Inflammatory macrophage treated with lipopolysaccharide for 1 hour (primary cell): ENCODE data around the gene EXD3.

Experiments used
- DNase-seq, 2 donors: peaks; one replicate each; pipeline ENCODE4 v3.0.0-alpha.2; 2020 to 2022

EXD3 gene

GRCh38 chr9:137327641-137328550, 95.1 kb downstream of the EXD3 start:
- peak; percentile 22 to 25 for DNase-seq

- peak; percentile 68 to 73 for DNase-seq
Observed at GRCh38 chr9:137326445-137327065, 96.4 kb downstream of the EXD3 start.

GRCh38 chr9:137325799-137326198, 97.2 kb downstream of the EXD3 start:
- DNase-seq: no peak

GRCh38 chr9:137325124-137325523, 97.8 kb downstream of the EXD3 start:
- DNase-seq: no peak

- DNase-seq: no peak
Observed at GRCh38 chr9:137323531-137324331, 99.2 kb downstream of the EXD3 start.

- no peak for DNase-seq
Observed at GRCh38 chr9:137321726-137322361, 101.1 kb downstream of the EXD3 start.

GRCh38 chr9:137320555-137321384, 102.2 kb downstream of the EXD3 start:
- peak in 1 of 2 donors; percentile 53 for DNase-seq

GRCh38 chr9:137319739-137320551, 103.0 kb downstream of the EXD3 start:
- no peak for DNase-seq

- DNase-seq: no peak
Observed at GRCh38 chr9:137319011-137319738, 103.8 kb downstream of the EXD3 start.

GRCh38 chr9:137318602-137319001, 104.4 kb downstream of the EXD3 start:
- DNase-seq: no peak

- DNase-seq: no peak
Observed at GRCh38 chr9:137317718-137318511, 105.0 kb downstream of the EXD3 start.

- no peak for DNase-seq
Observed at GRCh38 chr9:137317021-137317717, 105.8 kb downstream of the EXD3 start.

- DNase-seq: peak in 1 of 2 donors; percentile 31
Observed at GRCh38 chr9:137316012-137316981, 106.7 kb downstream of the EXD3 start.

GRCh38 chr9:137315581-137316011, 107.4 kb downstream of the EXD3 start:
- DNase-seq: no peak

GRCh38 chr9:137314561-137315560, 108.1 kb downstream of the EXD3 start:
- no peak for DNase-seq

- no peak for DNase-seq
Observed at GRCh38 chr9:137313956-137314560, 108.9 kb downstream of the EXD3 start.
